ENCODE results near the gene RGS14.

DNA sequence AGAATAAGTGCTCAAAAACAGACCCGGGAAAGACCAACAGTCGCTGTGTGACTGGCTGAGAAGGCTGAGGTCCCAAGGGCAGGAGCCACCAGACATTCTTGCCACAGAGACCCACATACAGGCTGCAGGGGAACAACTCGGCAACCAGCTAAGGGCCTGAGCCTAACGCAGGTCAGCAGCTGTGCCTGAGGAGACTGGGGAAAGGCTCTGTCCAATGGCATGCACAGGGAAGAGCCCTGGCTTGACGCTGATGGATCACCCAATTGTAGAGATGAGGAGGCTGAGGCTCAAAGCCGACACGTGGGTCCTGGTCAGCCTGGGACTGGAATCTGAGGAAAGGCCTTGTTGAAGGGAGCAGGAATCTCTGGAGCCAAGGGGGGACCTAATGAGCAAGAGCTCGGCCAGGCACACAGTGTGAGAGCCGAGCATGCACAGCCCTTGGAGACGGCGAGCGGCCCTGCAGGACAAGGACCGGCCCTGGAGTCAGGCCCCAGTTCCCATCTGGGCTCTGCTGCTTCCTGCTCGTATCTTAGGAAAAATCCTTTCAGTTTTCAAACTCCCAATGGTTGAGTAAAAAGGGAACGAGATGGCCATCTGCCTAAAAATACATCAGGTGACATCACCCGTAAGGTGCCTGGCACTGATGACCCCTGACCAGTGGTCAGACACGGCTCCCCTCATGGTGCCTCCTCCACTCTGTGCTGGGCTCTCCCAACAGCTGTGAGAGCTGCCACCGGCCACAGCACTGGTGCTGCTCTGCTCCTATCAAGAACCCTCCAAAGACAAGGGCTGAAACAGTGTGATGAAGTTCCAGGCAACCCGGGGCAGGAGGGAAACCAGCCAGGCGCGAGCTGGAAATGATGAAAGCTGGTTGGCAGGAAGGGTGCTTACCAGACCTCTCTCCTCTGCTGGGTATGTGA lies 22.7 kb upstream of the RGS14 start:
- TF ChIP-seq, protein P1, sequence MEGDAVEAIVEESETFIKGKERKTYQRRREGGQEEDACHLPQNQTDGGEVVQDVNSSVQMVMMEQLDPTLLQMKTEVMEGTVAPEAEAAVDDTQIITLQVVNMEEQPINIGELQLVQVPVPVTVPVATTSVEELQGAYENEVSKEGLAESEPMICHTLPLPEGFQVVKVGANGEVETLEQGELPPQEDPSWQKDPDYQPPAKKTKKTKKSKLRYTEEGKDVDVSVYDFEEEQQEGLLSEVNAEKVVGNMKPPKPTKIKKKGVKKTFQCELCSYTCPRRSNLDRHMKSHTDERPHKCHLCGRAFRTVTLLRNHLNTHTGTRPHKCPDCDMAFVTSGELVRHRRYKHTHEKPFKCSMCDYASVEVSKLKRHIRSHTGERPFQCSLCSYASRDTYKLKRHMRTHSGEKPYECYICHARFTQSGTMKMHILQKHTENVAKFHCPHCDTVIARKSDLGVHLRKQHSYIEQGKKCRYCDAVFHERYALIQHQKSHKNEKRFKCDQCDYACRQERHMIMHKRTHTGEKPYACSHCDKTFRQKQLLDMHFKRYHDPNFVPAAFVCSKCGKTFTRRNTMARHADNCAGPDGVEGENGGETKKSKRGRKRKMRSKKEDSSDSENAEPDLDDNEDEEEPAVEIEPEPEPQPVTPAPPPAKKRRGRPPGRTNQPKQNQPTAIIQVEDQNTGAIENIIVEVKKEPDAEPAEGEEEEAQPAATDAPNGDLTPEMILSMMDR (IDR thresholded peaks at IDR 0.05; ENCODE audit: low read depth, low read length, poor library complexity, severe bottlenecking), result no peak
- no peak for TF ChIP-seq EZH2phosphoT487 (IDR thresholded peaks at IDR 0.05; ENCODE audit: borderline replicate concordance, low read length)

Data from DOHH2 (cell line).